T-cell (primary cell): Measurements from ENCODE around the gene OR12D3. TPM values are rescaled to one million over a fixed set of nuclear protein-coding genes. Genes with fewer than 3 reads are reported as not detected.

ENCODE experiments used
- ATAC-seq, 4 experiments: fragments of 200-7000 bp in 3 of 4; fragments of 150-1000 bp in 1 of 4; cut with Tn5 transposase; replicated peaks in 1 of 4; 1 replicate in 3 of 4; 2 replicates in 1 of 4; pipeline ENCODE4 v1.10.0; 2021; ENCODE audit warnings: moderate library complexity in 3 of 4, mild to moderate bottlenecking in 2 of 4, moderate number of reproducible peaks in 1 of 4
- CTCF ChIA-PET, 2 donors: fragments of 300-600 bp; sonication (Branson Sonifier 250); formaldehyde crosslinking; loops; one replicate each; lab custom pipeline; 2022; ENCODE audit warnings: antibody characterized with exemption in 2 of 2; lab: Charles Lee
- POLR2A ChIA-PET, 2 donors: fragments of 300-600 bp; sonication (Branson Sonifier 250); formaldehyde crosslinking; loops; one replicate each; lab custom pipeline; 2022; ENCODE audit warnings: antibody characterized with exemption in 2 of 2; lab: Charles Lee
- DNase-seq, 35 experiments: peaks; one replicate each; pipeline versions ENCODE4 v3.0.0 to v3.0.0-alpha.2; 2013 to 2023
- H3K27ac ChIP-seq: one replicate; pipeline ENCODE4 v1.5.1; 2013; ENCODE audit warnings: low read length
- H3K27me3 ChIP-seq, 2 experiments: replicated peaks in 1 of 2; 1 replicate in 1 of 2; 2 replicates in 1 of 2; pipeline versions ENCODE4 v1.6.1 to v1.7.0; 2013; ENCODE audit warnings: low read length in 1 of 2, mixed read lengths in 1 of 2; ENCODE audit not compliant: control insufficient read depth in 2 of 2, insufficient read depth in 2 of 2; ENCODE audit errors: extremely low read depth in 1 of 2
- H3K36me3 ChIP-seq, 2 donors: 1 replicate in 1 of 2; 2 replicates in 1 of 2; pipeline versions ENCODE4 v1.6.1 to v1.7.0; 2013; ENCODE audit warnings: low read length in 1 of 2; ENCODE audit not compliant: control insufficient read depth in 2 of 2, insufficient read depth in 1 of 2; ENCODE audit errors: extremely low read depth in 1 of 2
- H3K4me1 ChIP-seq, 2 experiments: 1 replicate in 1 of 2; 2 replicates in 1 of 2; pipeline versions ENCODE4 v1.6.1 to v1.7.0; 2013; ENCODE audit warnings: low read length in 2 of 2, mixed read lengths in 1 of 2; ENCODE audit not compliant: insufficient read depth in 2 of 2, control insufficient read depth in 1 of 2; ENCODE audit errors: extremely low read depth in 1 of 2
- H3K4me3 ChIP-seq, 2 donors: 1 replicate in 1 of 2; 2 replicates in 1 of 2; pipeline versions ENCODE4 v1.5.1 to v1.7.0; 2013; ENCODE audit warnings: mild to moderate bottlenecking in 2 of 2, low read length in 1 of 2, moderate library complexity in 1 of 2; ENCODE audit not compliant: control insufficient read depth in 1 of 2; ENCODE audit errors: extremely low read depth in 1 of 2
- H3K9me3 ChIP-seq: 2 replicates; pipeline ENCODE4 v1.7.0; 2013
- H3K27ac Mint-ChIP-seq, 2 donors: one replicate each; pipeline ENCODE4 v1.8.0; 2020 to 2021; ENCODE audit warnings: mild to moderate bottlenecking in 2 of 2, mixed read lengths in 2 of 2
- H3K27me3 Mint-ChIP-seq, 2 donors: one replicate each; pipeline ENCODE4 v1.8.0; 2021 to 2022; ENCODE audit warnings: mixed read lengths in 2 of 2
- H3K36me3 Mint-ChIP-seq: one replicate; pipeline ENCODE4 v1.8.0; 2021; ENCODE audit warnings: mixed read lengths
- H3K4me1 Mint-ChIP-seq, 3 donors: one replicate each; pipeline ENCODE4 v1.8.0; 2020 to 2022; ENCODE audit warnings: mixed read lengths in 3 of 3, mild to moderate bottlenecking in 1 of 3
- H3K4me3 Mint-ChIP-seq, 3 donors: one replicate each; pipeline ENCODE4 v1.8.0; 2020 to 2022; ENCODE audit warnings: mild to moderate bottlenecking in 3 of 3, mixed read lengths in 3 of 3, moderate library complexity in 3 of 3
- H3K9me3 Mint-ChIP-seq, 3 donors: one replicate each; pipeline ENCODE4 v1.8.0; 2020 to 2022; ENCODE audit warnings: mixed read lengths in 3 of 3
- WGBS: methylation state at CpG from one replicate; pipeline ENCODE4 v1.1.5; 2013; ENCODE audit warnings: missing lambda C conversion rate; ENCODE audit not compliant: insufficient coverage; 5-methylcytosine and 5-hydroxymethylcytosine counted together
- total RNA-seq, 35 experiments: library from RNA in 6 of 35; stranded (reverse) in 6 of 35; fragments of 120-200 nt in 1 of 35; gene quantifications; one replicate each; pipeline versions ENCODE4 v1.2.1 to v1.2.4 and lab custom pipeline; 2013 to 2026

Gene OR12D3
- total RNA-seq, 5 donors from 2014 or later (not counting 1 experiment from before 2014, with no cell fraction given): not detected

- CTCF ChIA-PET: no interaction called here
- peaks cover 0 to 3% of the 10 kb centered on the region in 2 experiments for H3K27me3 ChIP-seq
- peaks cover 40 to 56% of the 10 kb centered on the region in 2 donors for H3K27me3 Mint-ChIP-seq
These were observed 24.4 kb upstream of the OR12D3 start for GRCh38 chr6:29399525-29399924.

GRCh38 chr6:29395331-29395730 is 20.2 kb upstream of the OR12D3 start, which contains the start of gene OR12D2:
TSS of gene OR12D2 (plus strand) at chr6:29395631. CDS start at chr6:29396700, 1,069 bp downstream.
- no peak for ATAC-seq
- no peak within 1 kb of the TSS for H3K4me3 ChIP-seq
- H3K4me1 ChIP-seq: no peaks in the 10 kb centered on the region
- no peaks in the 10 kb centered on the region for H3K36me3 ChIP-seq
- no peaks in the 10 kb centered on the region for H3K9me3 ChIP-seq
- ChIA-PET CTCF (no interaction called here), POLR2A (no interaction called here)
- H3K4me3 Mint-ChIP-seq: no peak within 1 kb of the TSS
- H3K9me3 Mint-ChIP-seq: no peaks in the 10 kb centered on the region
- no peak for DNase-seq
- peaks cover 42 to 48% of the 10 kb centered on the region in 2 donors for H3K27me3 Mint-ChIP-seq
- no peak within 1 kb of the TSS for H3K27ac ChIP-seq
- no peaks in the 10 kb centered on the region for H3K36me3 Mint-ChIP-seq
- H3K27ac Mint-ChIP-seq: no peak within 1 kb of the TSS
- H3K4me1 Mint-ChIP-seq: no peaks in the 10 kb centered on the region
- peaks cover 0 to 12% of the 10 kb centered on the region in 2 experiments for H3K27me3 ChIP-seq

More at GRCh38 chr6:29399525-29399924, 24.4 kb upstream of the OR12D3 start:
- H3K36me3 ChIP-seq: no peaks in the 10 kb centered on the region
- WGBS: no CpG with 5 or more reads among the region's 2 CpGs
- POLR2A ChIA-PET: interaction anchor here in 1 of 2 donors (0.6 kb wide), 1 partner anchor 16 kb away, joined by 3 read pairs; no protein-coding TSS in a partner anchor
- ATAC-seq (no peak), DNase-seq (no peak)
- H3K4me3 ChIP-seq: no peak overlapping the region
- Mint-ChIP-seq H3K4me1 (no peaks in the 10 kb centered on the region), H3K36me3 (no peaks in the 10 kb centered on the region), H3K27ac (no peak overlapping the region), H3K9me3 (no peaks in the 10 kb centered on the region), H3K4me3 (no peak overlapping the region)
- H3K9me3 ChIP-seq: no peaks in the 10 kb centered on the region
- no peak overlapping the region for H3K27ac ChIP-seq
- H3K4me1 ChIP-seq: no peaks in the 10 kb centered on the region

- H3K4me1 Mint-ChIP-seq: no peaks in the 10 kb centered on the region
- H3K27me3 Mint-ChIP-seq: peaks cover 30 to 38% of the 10 kb centered on the region in 2 donors
- H3K9me3 ChIP-seq: no peaks in the 10 kb centered on the region
- no peak overlapping the region for H3K27ac ChIP-seq
- no peak overlapping the region for H3K4me3 ChIP-seq
- ATAC-seq (no peak), DNase-seq (no peak)
- H3K36me3 Mint-ChIP-seq: no peaks in the 10 kb centered on the region
- H3K4me3 Mint-ChIP-seq: no peak overlapping the region
- ChIA-PET POLR2A (no interaction called here), CTCF (no interaction called here)
- WGBS: 39% methylated on average over 2 of the region's 4 CpGs
- H3K27me3 ChIP-seq: peaks cover 0 to 15% of the 10 kb centered on the region in 2 experiments
- H3K27ac Mint-ChIP-seq: no peak overlapping the region
- H3K36me3 ChIP-seq: no peaks in the 10 kb centered on the region
- H3K9me3 Mint-ChIP-seq: no peaks in the 10 kb centered on the region
- H3K4me1 ChIP-seq: no peaks in the 10 kb centered on the region
These were observed 13.4 kb upstream of the OR12D3 start for GRCh38 chr6:29388533-29388932.

GRCh38 chr6:29376003-29376402 is 912 bp upstream of the OR12D3 start:
- DNase-seq: no peak
- H3K9me3 ChIP-seq: no peaks in the 10 kb centered on the region
- peaks cover 32% of the 10 kb centered on the region in 2 donors for H3K27me3 Mint-ChIP-seq
- H3K27ac ChIP-seq: no peak overlapping the region
- no peak overlapping the region for H3K4me3 Mint-ChIP-seq
- peaks cover 0 to 11% of the 10 kb centered on the region in 2 experiments for H3K27me3 ChIP-seq
- no peak for ATAC-seq
- no peaks in the 10 kb centered on the region for H3K4me1 Mint-ChIP-seq
- H3K27ac Mint-ChIP-seq: no peak overlapping the region
- H3K36me3 Mint-ChIP-seq: no peaks in the 10 kb centered on the region
- H3K9me3 Mint-ChIP-seq: no peaks in the 10 kb centered on the region
- no peaks in the 10 kb centered on the region for H3K4me1 ChIP-seq
- ChIA-PET CTCF (no interaction called here), POLR2A (no interaction called here)
- H3K4me3 ChIP-seq: no peak overlapping the region
- no peaks in the 10 kb centered on the region for H3K36me3 ChIP-seq

GRCh38 chr6:29368765-29369164 is 6.3 kb downstream of the OR12D3 start, which contains the start of gene OR5V1:
TSS of gene OR5V1 (minus strand) at chr6:29368865. CDS start at chr6:29356195, 12,670 bp downstream.
- Mint-ChIP-seq H3K36me3 (no peaks in the 10 kb centered on the region), H3K27ac (no peak within 1 kb of the TSS), H3K4me1 (no peaks in the 10 kb centered on the region), H3K4me3 (no peak within 1 kb of the TSS), H3K27me3 (peaks cover 29 to 35% of the 10 kb centered on the region in 2 donors), H3K9me3 (no peaks in the 10 kb centered on the region)
- CTCF ChIA-PET: no interaction called here
- WGBS: 48% methylated on average over 2 of the region's 3 CpGs
- Histone ChIP-seq H3K9me3 (no peaks in the 10 kb centered on the region), H3K27me3 (peaks cover 0 to 2% of the 10 kb centered on the region in 2 experiments), H3K4me3 (no peak within 1 kb of the TSS), H3K27ac (no peak within 1 kb of the TSS), H3K36me3 (no peaks in the 10 kb centered on the region), H3K4me1 (no peaks in the 10 kb centered on the region)
- DNase-seq (no peak), ATAC-seq (no peak)
- POLR2A ChIA-PET: no interaction called here

DNA sequence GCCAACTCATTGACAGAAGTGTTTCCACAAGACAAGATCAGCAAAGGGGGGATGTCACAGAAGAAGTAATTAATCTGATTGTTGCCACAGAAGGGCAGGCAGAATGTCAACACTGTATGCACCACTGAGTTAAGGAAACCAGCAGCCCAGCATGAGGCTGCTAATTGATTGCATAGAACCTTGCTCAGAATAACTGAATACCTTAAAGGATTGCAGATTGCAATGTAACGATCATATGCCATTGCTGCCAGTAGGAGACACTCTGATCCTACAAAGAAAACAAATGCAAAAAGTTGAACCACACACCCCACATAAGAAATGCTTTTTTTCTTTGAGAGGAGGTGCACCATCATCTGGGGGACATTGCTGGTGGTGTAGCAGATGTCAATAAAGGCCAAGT is 19.5 kb downstream of the OR12D3 start:
- POLR2A ChIA-PET: no interaction called here
- peaks cover 56 to 64% of the 10 kb centered on the region in 2 donors for H3K27me3 Mint-ChIP-seq
- WGBS: no CpG with 5 or more reads among the region's 1 CpG

GRCh38 chr6:29354980-29355379 is 20.1 kb downstream of the OR12D3 start:
- no peaks in the 10 kb centered on the region for H3K4me1 ChIP-seq
- no peak overlapping the region for H3K4me3 ChIP-seq
- no peak overlapping the region for H3K4me3 Mint-ChIP-seq
- no peak overlapping the region for H3K27ac Mint-ChIP-seq
- no peaks in the 10 kb centered on the region for H3K36me3 ChIP-seq
- no peaks in the 10 kb centered on the region for H3K36me3 Mint-ChIP-seq
- no peaks in the 10 kb centered on the region for H3K4me1 Mint-ChIP-seq
- peaks cover 4 to 11% (median 7%) of the 10 kb centered on the region in 3 donors for H3K9me3 Mint-ChIP-seq
- ChIA-PET CTCF (no interaction called here), POLR2A (no interaction called here)
- H3K9me3 ChIP-seq: no peaks in the 10 kb centered on the region
- peaks cover 59 to 60% of the 10 kb centered on the region in 2 donors for H3K27me3 Mint-ChIP-seq
- no peak overlapping the region for H3K27ac ChIP-seq
- ATAC-seq (no peak), DNase-seq (no peak)
- H3K27me3 ChIP-seq: peaks cover 0 to 7% of the 10 kb centered on the region in 2 experiments

More for the DNA sequence above, 19.5 kb downstream of the OR12D3 start:
- Histone ChIP-seq H3K27ac (no peak overlapping the region), H3K27me3 (peaks cover 0 to 12% of the 10 kb centered on the region in 2 experiments), H3K36me3 (no peaks in the 10 kb centered on the region), H3K4me3 (no peak overlapping the region), H3K9me3 (no peaks in the 10 kb centered on the region), H3K4me1 (no peaks in the 10 kb centered on the region)
- CTCF ChIA-PET: no interaction called here
- DNase-seq (no peak), ATAC-seq (no peak)
- no peaks in the 10 kb centered on the region for H3K36me3 Mint-ChIP-seq
- H3K9me3 Mint-ChIP-seq: peaks cover 4 to 11% (median 7%) of the 10 kb centered on the region in 3 donors
- no peak overlapping the region for H3K27ac Mint-ChIP-seq
- no peaks in the 10 kb centered on the region for H3K4me1 Mint-ChIP-seq
- H3K4me3 Mint-ChIP-seq: no peak overlapping the region
